GM06990 (cell line): ENCODE results near the gene TENM4.

Experiments used
- DNase-seq: peaks from one replicate; pipeline ENCODE4 v3.0.0-alpha.2; 2011; ENCODE audit not compliant: insufficient read length; ENCODE audit errors: extremely low read depth
- H3K27me3 ChIP-seq: replicated peaks from 2 replicates; pipeline ENCODE4 v1.6.0; 2011; ENCODE audit warnings: low read length; ENCODE audit not compliant: control insufficient read depth, insufficient read depth
- H3K36me3 ChIP-seq: 2 replicates; pipeline ENCODE4 v1.5.1; 2011; ENCODE audit warnings: low read length; ENCODE audit not compliant: control insufficient read depth, insufficient read depth
- H3K4me3 ChIP-seq: replicated peaks from 2 replicates; pipeline ENCODE4 v1.5.1; 2011; ENCODE audit warnings: low read depth, mild to moderate bottlenecking, control low read depth, low read length
- CTCF ChIP-seq: IDR thresholded peaks from 2 replicates; pipeline ENCODE4 v1.5.1; 2011; ENCODE audit warnings: low read length, control low read depth, mild to moderate bottlenecking, inconsistent platforms; ENCODE audit not compliant: insufficient read depth, poor library complexity, severe bottlenecking

TENM4 gene

GRCh38 chr11:79439410-79439885 lies 1.4 kb downstream of the TENM4 start:
- H3K27me3 ChIP-seq: peaks cover 8% of the 10 kb centered on the region
- no peaks in the 10 kb centered on the region for H3K36me3 ChIP-seq
- DNase-seq: peak; percentile 6
- no peak overlapping the region; the same call in 1 of the 2 replicates for H3K4me3 ChIP-seq
- no peak for TF ChIP-seq CTCF

- no peak for TF ChIP-seq CTCF
- Histone ChIP-seq H3K36me3 (no peaks in the 10 kb centered on the region), H3K27me3 (peaks cover 8% of the 10 kb centered on the region), H3K4me3 (peak overlapping the region; percentile 14; the same call in 1 of the 2 replicates)
- DNase-seq: peak; percentile 25
Measured at GRCh38 chr11:79438631-79439409, 2.0 kb downstream of the TENM4 start.

- no peaks in the 10 kb centered on the region for H3K36me3 ChIP-seq
Measured at GRCh38 chr11:79437981-79438630, 2.7 kb downstream of the TENM4 start.

GRCh38 chr11:79437278-79437980 lies 3.4 kb downstream of the TENM4 start:
- TF ChIP-seq CTCF: no peak
- Histone ChIP-seq H3K36me3 (no peaks in the 10 kb centered on the region), H3K4me3 (no peak overlapping the region; the same call in 1 of the 2 replicates), H3K27me3 (peaks cover 8% of the 10 kb centered on the region)
- peak; percentile 10 for DNase-seq

More at GRCh38 chr11:79437981-79438630, 2.7 kb downstream of the TENM4 start:
- TF ChIP-seq CTCF: no peak
- Histone ChIP-seq H3K27me3 (peaks cover 8% of the 10 kb centered on the region), H3K4me3 (no peak overlapping the region; the same call in 1 of the 2 replicates)
- DNase-seq: peak; percentile 13

- TF ChIP-seq CTCF: no peak
- DNase-seq: no peak
- peaks cover 8% of the 10 kb centered on the region for H3K27me3 ChIP-seq
- H3K4me3 ChIP-seq: no peak overlapping the region
- H3K36me3 ChIP-seq: no peaks in the 10 kb centered on the region
Measured at GRCh38 chr11:79436919-79437277, 3.9 kb downstream of the TENM4 start.
